Astrocyte of the hippocampus (primary cell): ENCODE data around the gene RPS25.
"Not testable (repeated sequence)": the region's sequence is repeated elsewhere in the genome, so short reads cannot be mapped to it uniquely, and the experiment has no call there.

Experiments used
- DNase-seq: peaks from one replicate; pipeline ENCODE4 v3.0.0; 2011; ENCODE audit warnings: low read depth, low spot score

The RPS25 gene

DNA sequence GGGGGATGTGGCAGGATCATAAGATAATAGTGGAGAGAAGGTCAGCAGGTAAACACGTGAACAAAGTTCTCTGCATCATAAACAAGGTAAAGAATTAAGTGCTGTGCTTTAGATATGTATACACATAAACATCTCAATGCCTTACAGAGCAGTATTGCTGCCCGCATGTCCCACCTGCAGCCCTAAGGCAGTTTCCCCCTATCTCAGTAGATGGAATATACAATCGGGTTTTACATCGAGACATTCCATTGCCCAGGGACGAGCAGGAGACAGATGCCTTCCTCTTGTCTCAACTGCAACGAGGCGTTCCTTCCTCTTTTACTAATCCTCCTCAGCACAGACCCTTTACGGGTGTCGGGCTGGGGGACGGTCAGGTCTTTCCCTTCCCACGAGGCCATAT is 21.3 kb upstream of the RPS25 start:
- DNase-seq, result not testable (repeated sequence)

DNA sequence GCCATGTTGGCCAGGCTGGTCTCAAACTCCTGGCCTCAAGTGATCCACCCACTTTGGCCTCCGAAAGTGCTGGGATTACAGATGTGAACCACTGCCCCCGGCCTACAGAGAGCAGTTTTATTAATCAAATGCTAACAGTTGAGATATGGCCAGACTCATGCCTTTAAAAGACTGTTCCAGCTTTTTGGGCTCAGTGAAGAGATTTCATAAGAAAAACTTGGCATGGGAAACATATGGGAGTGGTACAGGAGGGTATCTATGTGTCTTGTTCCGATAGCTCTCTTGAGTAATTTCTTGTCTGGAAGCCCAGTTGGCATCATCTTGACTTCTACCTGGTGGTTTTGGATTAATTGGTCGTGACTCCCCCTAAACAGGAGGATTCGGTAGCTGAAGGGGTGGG is 20.7 kb upstream of the RPS25 start:
- DNase-seq, result no peak

- DNase-seq, result no peak
These were observed 16.7 kb upstream of the RPS25 start for GRCh38 chr11:119034813-119035212.

DNA sequence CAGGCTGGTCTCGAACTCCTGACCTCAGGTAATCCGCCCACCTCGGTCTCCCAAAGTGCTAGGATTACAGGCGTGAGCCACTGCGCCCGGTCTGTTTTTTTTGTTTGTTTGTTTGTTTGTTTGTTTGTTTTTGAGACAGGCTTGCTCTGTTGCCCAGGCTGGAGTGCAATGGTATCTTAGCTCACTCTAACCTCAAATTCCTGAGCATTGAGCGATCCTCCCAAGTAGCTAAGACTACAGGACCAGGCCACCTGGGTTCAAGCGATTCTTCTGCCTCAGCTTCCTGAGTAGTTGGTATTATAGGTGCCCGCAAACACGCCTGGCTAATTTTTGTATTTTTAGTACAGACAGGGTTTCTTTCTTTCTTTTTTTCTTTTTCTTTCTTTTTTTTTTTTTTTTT is 15.3 kb upstream of the RPS25 start:
- DNase-seq, result peak; percentile 33

DNA sequence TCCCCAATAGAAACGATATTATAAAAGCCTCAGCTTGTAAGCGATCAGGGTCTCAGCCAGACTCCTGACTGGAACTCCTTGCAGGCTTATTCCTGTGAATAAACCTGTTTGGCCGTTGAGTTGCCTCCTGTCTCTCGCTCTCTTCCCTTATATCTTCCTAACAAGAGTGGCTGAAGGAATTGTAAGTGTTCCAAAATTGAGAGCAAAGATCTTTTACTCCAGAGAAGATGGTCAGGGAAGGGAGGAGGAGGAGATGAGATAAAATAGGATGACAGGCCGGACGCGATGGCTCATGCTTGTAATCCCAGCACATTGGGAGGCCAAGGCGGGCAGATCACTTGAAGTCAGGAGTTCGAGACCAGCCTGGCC is 13.8 kb upstream of the RPS25 start:
- DNase-seq, result no peak

DNA sequence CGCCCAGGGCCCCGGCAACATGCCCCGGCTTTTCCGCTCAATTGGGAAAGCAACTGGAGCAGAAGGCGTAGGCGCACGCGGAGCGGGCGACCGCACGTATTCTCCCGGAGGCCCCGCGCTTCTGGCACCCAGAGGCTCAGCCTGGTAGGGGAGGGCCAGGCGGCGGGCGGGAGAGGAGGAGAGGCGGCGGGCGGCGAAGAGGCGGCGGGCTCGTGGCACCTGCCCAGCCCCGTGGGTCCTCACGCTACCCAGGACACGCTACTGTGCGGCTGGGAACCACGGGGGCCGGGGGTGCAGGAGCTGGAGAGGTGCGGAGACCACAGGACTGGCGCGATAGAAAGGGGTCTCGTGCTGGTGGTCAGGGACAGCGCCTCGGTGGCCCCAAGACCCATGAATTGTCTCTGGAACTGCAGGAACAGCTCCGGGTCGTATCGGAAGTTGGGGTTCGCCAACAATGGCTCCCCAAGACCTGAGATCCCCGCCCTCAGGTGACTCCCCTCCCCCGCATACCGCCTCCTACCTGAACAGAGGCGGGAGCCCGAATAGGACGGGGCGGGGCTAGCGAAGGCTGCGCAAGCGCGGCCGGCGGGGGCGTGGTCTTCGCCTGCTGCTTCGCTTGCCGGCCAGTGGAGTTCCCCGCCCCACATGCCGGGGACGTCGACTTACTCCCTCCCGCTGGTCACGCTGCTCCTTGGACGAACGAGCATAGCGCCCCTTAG is 12.3 kb upstream of the RPS25 start, which contains the start of gene SLC37A4:
Gene SLC37A4 (minus strand): TSS at position 549 of the 719 bp plus-strand sequence.
- peak; percentile 98 for DNase-seq

- DNase-seq, result no peak
These were observed 11.8 kb upstream of the RPS25 start for GRCh38 chr11:119030029-119030328.

DNA sequence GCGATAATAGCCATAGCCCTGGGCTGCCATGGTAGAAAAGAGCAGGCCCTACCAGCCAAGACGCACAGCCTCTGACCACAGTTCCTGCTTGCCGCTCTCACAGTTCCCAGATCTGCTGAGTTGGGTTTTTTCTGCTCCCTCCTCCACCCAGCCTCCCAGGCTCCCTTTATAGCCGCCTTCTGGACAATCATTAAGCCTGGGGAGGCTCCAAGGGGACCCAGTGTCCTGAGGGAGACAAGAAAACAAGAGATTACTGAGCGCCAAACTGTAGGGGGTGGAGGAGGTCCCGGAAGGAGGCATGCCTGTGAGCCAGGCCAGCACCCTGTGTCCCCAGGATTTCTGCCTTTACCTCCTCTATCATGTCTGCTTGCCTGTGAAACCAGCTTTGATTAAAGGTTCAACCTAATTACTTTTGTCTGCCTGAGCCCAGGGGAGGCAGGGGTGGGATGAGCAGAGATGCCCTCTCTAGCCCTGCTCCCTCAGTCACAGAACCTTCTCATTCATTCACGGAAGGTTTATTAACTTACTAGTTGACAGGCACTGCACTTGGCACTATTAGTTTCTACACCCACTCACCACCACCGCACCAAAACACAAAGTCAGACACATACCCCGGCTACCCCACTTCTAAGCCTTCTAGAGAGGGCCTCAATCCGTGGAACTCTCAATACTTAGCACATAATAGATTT is 11.3 kb upstream of the RPS25 start:
- DNase-seq, result no peak

DNA sequence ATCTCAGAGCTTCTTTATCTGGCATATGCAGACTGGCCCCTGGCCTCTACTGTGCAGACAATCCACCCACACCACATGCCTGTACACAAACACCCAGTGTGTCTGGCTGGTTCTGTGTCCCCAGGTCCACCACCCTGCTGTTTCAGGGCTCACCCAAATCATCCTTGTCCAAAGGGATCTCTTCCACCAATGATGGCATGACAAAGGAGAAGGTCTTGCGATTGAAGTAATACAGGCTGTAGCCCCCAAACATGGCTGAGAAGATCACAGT is 10.9 kb upstream of the RPS25 start:
- DNase-seq, result no peak

GRCh38 chr11:119028346-119029068 is 10.4 kb upstream of the RPS25 start:
- DNase-seq, result no peak

DNA sequence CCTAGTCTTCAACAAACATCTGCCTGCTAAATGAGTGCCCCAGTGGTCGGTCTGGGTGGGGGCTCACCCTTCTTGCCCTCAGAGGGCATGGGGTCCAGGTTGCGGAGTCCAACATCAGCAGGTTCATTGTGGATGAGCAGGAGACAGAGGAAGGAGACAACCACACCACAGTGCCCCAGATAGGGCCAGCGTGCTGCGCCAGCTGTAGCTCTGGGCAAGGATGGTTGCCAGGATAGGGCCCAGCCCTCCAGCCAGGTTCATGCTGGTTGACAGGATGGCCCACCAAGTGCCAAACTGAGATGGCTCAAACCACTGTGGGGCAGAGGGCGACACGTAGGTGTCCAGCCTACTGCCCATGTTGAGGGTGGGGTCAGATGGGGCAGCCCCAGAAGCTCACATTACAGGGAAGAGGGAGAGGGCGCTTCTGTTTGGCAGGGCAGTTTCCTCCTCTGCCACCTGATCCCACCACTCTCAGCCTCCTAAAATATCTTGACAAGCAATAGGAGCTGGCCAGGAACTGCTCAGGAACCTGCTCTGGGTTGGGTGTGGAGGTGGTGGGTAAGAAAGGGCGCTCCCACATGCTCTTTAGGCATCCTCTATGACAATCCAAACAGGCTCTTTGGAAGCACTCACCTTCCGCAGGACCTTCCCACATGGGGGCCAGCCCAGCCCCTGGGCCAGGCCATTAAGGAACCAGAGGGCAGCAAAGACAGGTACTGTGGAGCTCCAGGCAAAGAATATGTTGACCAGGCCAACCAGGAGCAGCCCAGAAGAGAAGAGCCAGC is 9.6 kb upstream of the RPS25 start:
- DNase-seq, result no peak

DNA sequence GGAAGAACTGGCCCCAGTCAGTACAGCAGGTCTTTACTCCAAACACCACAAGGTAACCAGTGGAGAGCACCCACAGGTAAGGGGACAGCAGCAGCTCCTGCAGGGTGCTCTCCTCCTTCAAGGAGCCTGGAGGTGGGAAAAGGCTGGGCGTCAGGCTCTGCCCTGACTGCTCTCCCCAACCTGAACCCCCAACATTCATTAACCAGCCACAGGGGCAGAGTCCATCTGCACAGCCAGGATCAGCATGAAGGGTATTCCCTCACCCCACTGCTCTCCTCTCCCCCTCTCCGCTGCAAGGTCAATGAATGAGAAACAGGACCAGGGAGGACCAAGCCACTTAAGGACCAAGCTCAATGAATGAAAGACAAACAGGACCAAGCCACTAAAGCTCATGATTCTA is 8.8 kb upstream of the RPS25 start:
- DNase-seq, result no peak

- no peak for DNase-seq
These were observed 8.0 kb upstream of the RPS25 start for GRCh38 chr11:119025978-119026766.

DNA sequence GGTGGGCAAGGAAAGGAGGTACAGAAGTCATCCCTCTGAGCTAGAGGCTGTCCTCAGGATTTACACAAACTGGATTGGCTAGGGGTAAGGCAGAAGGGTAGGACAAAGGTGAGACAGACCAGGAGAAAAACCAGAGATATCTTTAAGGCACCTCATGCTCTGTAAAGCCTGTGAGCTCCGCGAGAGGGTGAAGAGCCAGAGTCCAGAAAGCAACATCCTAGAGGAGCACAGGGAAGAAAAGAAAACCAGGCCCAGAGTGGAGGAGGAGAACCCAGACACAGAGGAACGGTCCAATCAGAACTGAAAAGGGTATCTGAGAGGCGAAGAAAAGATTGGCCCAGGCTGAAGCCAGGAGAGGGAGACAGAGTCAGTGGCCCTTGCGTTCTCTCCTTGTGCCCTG is 7.4 kb upstream of the RPS25 start:
- no peak for DNase-seq

DNA sequence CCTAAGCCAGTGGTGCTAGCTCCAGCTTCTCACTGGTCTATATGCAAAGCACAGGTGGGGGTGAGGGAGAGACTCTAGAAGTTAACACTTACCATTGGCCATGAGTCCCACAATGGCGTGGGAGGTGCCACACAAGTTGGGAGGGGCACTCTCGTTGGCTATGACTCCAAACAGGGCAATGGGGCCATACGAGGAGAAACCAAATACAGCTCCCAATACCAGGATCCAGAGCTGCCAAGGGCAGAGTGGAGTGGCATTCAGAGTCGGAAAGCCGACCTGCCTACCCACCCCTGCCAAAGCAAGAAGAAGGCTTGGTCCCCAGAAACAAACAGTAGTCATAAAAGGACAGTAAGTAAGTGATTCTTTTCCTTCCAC is 6.9 kb upstream of the RPS25 start:
- DNase-seq, result no peak

GRCh38 chr11:119024430-119025098 is 6.4 kb upstream of the RPS25 start:
- no peak for DNase-seq

GRCh38 chr11:119023741-119024140 is 5.6 kb upstream of the RPS25 start:
- DNase-seq, result no peak

DNA sequence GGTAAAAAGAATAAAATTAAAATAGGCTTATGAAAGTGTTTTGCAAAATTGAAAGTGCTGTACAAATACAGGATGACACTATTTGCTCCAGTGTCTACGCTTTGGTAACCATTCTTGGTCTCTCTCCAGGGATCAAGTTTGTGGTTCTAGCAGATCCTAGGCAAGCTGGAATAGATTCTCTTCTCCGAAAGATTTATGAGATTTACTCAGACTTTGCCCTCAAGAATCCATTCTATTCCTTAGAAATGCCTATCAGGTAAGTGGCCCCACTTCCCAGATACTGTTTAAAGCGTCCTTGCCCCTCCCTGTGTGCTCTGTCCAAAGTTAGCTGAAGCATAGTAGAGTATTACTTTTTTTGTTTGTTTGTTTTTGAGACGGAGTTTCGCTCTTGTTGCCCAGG is 3.5 kb upstream of the RPS25 start:
- no peak for DNase-seq

DNA sequence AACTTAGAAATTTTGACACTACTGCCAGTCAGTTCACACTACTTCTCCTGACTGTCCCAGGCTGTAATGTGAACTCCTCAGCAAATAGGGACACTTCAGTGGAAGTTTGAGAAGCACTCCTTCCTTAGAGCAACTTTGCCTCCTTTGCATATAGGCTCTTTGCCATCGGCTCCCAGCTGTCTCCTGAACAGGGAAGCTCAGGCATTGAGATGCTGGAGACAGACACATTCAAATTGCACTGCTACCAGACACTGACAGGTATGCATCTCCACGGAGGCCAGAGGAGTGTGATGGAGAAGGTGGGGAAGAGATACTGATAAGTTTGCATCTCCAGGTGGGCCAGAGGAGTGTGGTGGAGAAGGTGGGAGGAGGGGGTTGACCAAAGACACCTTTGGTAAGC is 1.9 kb upstream of the RPS25 start:
- no peak for DNase-seq

- not testable (repeated sequence) for DNase-seq
These were observed 766 bp downstream of the RPS25 start for GRCh38 chr11:119017377-119017776.
